ENCODE results near the gene ADAMTSL4.

GRCh38 chr1:150559656-150560010, 10.4 kb downstream of the ADAMTSL4 start:
- TF ChIP-seq POLR2AphosphoS5 (IDR thresholded peaks at IDR 0.05; ENCODE audit: borderline replicate concordance, low read depth, low read length) (no peak), EZH2 (IDR thresholded peaks at IDR 0.05) (no peak)

All from SK-N-MC (cell line).